Stimulated activated effector memory CD8-positive, alpha-beta T cell treated with anti-CD3 and anti-CD28 coated beads, Interleukin-12 subunit alpha, Interleukin-12 subunit beta, amount 100 ng/mL, for 72 hours (primary cell): ENCODE results near the gene EMX2.

Experiments
- ATAC-seq: fragments of 150-1000 bp; cut with Tn5 transposase; 2 replicates; pipeline ENCODE4 v1.10.0; 2021
- DNase-seq, 2 donors: peaks; one replicate each; pipeline ENCODE4 v3.0.0; 2021 to 2022; ENCODE audit warnings: low spot score in 2 of 2
- H3K27ac Mint-ChIP-seq: one replicate; pipeline ENCODE4 v1.8.0; 2022; ENCODE audit warnings: mild to moderate bottlenecking, mixed read lengths
- H3K36me3 Mint-ChIP-seq: one replicate; pipeline ENCODE4 v1.8.0; 2022; ENCODE audit warnings: mild to moderate bottlenecking, mixed read lengths
- H3K4me1 Mint-ChIP-seq: one replicate; pipeline ENCODE4 v1.8.0; 2022; ENCODE audit warnings: mixed read lengths
- H3K4me3 Mint-ChIP-seq: one replicate; pipeline ENCODE4 v1.8.0; 2022; ENCODE audit warnings: mild to moderate bottlenecking, mixed read lengths
- H3K9me3 Mint-ChIP-seq: one replicate; pipeline ENCODE4 v1.8.0; 2022; ENCODE audit warnings: mixed read lengths

Gene EMX2

GRCh38 chr10:117590101-117590875 is 47.7 kb downstream of the EMX2 start:
- peaks cover 2% of the 10 kb centered on the region for H3K9me3 Mint-ChIP-seq
- DNase-seq (no peak), ATAC-seq (no peak)
- no peak overlapping the region for H3K4me3 Mint-ChIP-seq
- no peak overlapping the region for H3K27ac Mint-ChIP-seq
- H3K36me3 Mint-ChIP-seq = no peaks in the 10 kb centered on the region
- no peaks in the 10 kb centered on the region for H3K4me1 Mint-ChIP-seq

- ATAC-seq (no peak), DNase-seq (no peak)
- Mint-ChIP-seq H3K4me1 (no peaks in the 10 kb centered on the region), H3K27ac (no peak overlapping the region), H3K9me3 (peaks cover 2% of the 10 kb centered on the region), H3K36me3 (no peaks in the 10 kb centered on the region), H3K4me3 (no peak overlapping the region)
Observed at GRCh38 chr10:117591043-117591442, 48.5 kb downstream of the EMX2 start.

GRCh38 chr10:117594722-117595121 is 52.2 kb downstream of the EMX2 start:
- Mint-ChIP-seq H3K36me3 (no peaks in the 10 kb centered on the region), H3K27ac (no peak overlapping the region)

GRCh38 chr10:117596706-117597105 is 54.2 kb downstream of the EMX2 start:
- no peaks in the 10 kb centered on the region for H3K36me3 Mint-ChIP-seq
- DNase-seq (no peak), ATAC-seq (no peak)
- H3K4me1 Mint-ChIP-seq = no peaks in the 10 kb centered on the region
- no peak overlapping the region for H3K27ac Mint-ChIP-seq
- H3K9me3 Mint-ChIP-seq = no peaks in the 10 kb centered on the region
- H3K4me3 Mint-ChIP-seq = no peak overlapping the region

More at GRCh38 chr10:117594722-117595121, 52.2 kb downstream of the EMX2 start:
- no peak overlapping the region for H3K4me3 Mint-ChIP-seq
- no peaks in the 10 kb centered on the region for H3K4me1 Mint-ChIP-seq
- no peaks in the 10 kb centered on the region for H3K9me3 Mint-ChIP-seq
- ATAC-seq = no peak
- DNase-seq = no peak

- H3K4me3 Mint-ChIP-seq = no peak overlapping the region
Observed at GRCh38 chr10:117597216-117597615, 54.7 kb downstream of the EMX2 start.

More at GRCh38 chr10:117597216-117597615, 54.7 kb downstream of the EMX2 start:
- no peak for DNase-seq
- H3K9me3 Mint-ChIP-seq = peaks cover 2% of the 10 kb centered on the region
- no peaks in the 10 kb centered on the region for H3K36me3 Mint-ChIP-seq
- ATAC-seq = no peak
- H3K27ac Mint-ChIP-seq = no peak overlapping the region
- no peaks in the 10 kb centered on the region for H3K4me1 Mint-ChIP-seq
